BLaER1 (cell line): ENCODE results near the gene COTL1.

ENCODE experiments used
- H3K27ac ChIP-seq: shearing (Covaris generic); formaldehyde crosslinking; 2 replicates; pipeline ENCODE4 v1.8.1; 2022
- H3K27me3 ChIP-seq: shearing (Covaris generic); formaldehyde crosslinking; 2 replicates; pipeline ENCODE4 v1.8.1; 2022
- H3K36me3 ChIP-seq: shearing (Covaris generic); formaldehyde crosslinking; 2 replicates; pipeline ENCODE4 v1.8.1; 2022
- H3K4me1 ChIP-seq: shearing (Covaris generic); formaldehyde crosslinking; 2 replicates; pipeline ENCODE4 v1.8.1; 2022
- H3K4me2 ChIP-seq: shearing (Covaris generic); formaldehyde crosslinking; 2 replicates; pipeline ENCODE4 v1.8.1; 2022
- H3K4me3 ChIP-seq: shearing (Covaris generic); formaldehyde crosslinking; 2 replicates; pipeline ENCODE4 v1.8.1; 2022
- H3K9ac ChIP-seq: shearing (Covaris generic); formaldehyde crosslinking; 2 replicates; pipeline ENCODE4 v1.8.1; 2022
- H3K9me3 ChIP-seq: shearing (Covaris generic); formaldehyde crosslinking; 2 replicates; pipeline ENCODE4 v1.8.1; 2022
- H4K20me1 ChIP-seq: shearing (Covaris generic); formaldehyde crosslinking; 2 replicates; pipeline ENCODE4 v1.8.1; 2022
- Cebpa-rat ChIP-seq: shearing (Covaris generic); IDR thresholded peaks from 2 replicates; pipeline ENCODE4 v1.8.1; 2022

COTL1 gene

DNA sequence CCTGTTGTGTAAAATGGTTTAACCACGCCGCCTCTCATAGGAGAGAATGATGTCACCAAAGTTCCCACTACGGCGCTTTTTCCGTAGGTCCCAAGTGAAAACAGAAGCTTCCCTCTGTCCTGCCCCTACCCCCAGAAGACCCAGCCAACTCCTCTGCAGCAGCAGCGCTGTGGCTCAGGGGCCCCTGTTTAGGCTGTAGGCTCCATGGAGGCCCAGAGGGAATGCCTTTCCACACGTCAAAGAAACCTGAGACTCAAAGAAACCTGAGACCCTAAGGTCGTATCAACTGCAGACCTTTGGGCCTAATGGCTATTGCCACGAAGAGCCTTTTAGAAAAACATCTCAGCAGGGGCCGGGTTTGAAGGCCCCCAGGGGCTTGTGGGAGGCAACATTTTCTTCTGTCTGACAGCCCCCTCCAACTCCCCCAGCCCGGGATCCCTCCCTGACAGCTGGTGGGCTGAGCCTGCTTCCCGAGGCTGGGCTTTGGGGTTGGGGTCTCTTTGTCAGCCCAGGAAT lies 70.3 kb downstream of the COTL1 start:
- H3K9ac ChIP-seq, result peak overlapping the region; percentile 19; the same call in 1 of the 2 replicates
- no peak for TF ChIP-seq Cebpa-rat
- no peak overlapping the region for H3K27ac ChIP-seq
- H3K4me3 ChIP-seq, result no peak overlapping the region
- H3K36me3 ChIP-seq, result no peaks in the 10 kb centered on the region
- H3K4me2 ChIP-seq, result peak overlapping the region; percentile 63
- peaks cover 5% of the 10 kb centered on the region for H3K27me3 ChIP-seq
- peaks cover 71% of the 10 kb centered on the region for H3K4me1 ChIP-seq
- H3K9me3 ChIP-seq, result no peaks in the 10 kb centered on the region
- no peaks in the 10 kb centered on the region for H4K20me1 ChIP-seq

DNA sequence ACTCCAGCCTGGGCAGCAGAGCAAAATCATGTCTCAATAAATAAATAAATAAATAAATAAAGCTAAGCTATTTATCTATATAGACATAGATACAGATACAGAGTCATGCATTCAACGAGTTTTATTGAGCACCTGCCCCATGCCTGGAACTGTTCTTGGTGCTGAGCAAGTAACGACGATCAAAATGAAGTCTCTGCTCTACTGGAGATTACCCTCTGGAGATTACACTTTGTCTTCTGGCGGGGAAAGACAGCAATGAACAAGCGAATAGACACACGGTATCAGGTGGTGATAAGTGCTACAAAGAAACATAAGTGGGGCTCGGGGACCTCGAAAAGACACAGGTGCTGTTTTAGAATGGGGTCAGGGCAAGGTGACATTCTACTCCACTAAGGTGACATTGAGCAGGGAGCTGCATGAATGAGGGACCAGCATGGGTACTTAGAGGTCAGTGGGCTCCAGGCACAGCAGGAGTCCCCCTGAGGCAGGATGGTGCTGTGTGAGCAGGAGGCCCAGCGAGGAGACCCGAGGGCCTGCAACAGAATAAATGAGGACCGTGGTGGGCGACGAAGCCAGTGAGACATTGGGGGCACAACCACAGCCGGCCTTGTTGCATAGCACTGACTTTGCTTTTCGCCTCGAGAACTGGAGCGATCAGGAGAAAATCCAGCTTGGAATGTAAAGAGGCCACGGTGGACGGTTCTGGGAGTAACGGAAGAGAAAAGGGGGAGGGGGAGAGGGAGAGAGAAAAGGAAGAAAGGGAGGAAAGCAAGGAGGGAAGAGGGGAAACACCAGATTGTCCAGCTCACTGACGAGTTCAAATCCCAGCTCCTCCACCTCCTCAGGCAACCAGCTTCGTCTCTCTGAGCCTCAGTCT lies 71.0 kb downstream of the COTL1 start:
- Histone ChIP-seq H3K27ac (no peak overlapping the region), H3K4me1 (peaks cover 66% of the 10 kb centered on the region)
- no peak for TF ChIP-seq Cebpa-rat

DNA sequence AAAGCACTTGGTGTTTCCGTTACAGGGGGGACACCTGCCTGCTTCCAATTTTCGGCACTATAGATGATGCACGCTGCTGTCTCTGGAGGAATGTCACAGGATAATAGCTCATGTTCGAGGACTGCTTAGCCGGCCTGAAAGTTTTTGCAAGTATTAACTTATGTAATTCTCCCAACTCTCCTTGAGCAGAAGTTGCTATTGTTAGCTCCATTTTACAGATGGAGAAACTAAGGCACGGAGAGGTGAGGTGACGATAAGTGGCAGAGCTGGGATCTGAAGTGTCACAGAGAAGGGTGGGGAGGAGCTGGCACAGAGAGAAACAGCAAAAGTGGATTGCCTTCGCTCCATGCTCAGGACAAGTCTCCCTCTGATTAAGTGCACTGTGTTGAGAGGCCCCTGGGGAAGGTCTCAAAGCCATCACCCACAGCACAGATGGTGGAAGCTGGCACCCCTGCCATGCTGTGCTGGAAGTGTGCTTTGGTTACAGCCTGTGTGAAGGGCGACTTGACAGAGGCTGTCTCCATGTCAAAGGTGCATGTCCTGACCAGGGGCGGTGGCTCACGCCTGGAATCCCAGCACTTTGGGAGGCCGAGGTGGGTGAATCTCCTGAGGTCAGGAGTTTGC lies 72.7 kb downstream of the COTL1 start:
- Histone ChIP-seq H3K9ac (no peak overlapping the region), H3K4me3 (no peak overlapping the region)

More for the DNA sequence above, 71.0 kb downstream of the COTL1 start:
- Histone ChIP-seq H3K4me2 (peak overlapping the region; percentile 63), H3K4me3 (no peak overlapping the region), H3K9me3 (no peaks in the 10 kb centered on the region), H3K36me3 (no peaks in the 10 kb centered on the region), H3K9ac (peak overlapping the region; percentile 19; the same call in 1 of the 2 replicates), H4K20me1 (no peaks in the 10 kb centered on the region), H3K27me3 (peaks cover 5% of the 10 kb centered on the region)

DNA sequence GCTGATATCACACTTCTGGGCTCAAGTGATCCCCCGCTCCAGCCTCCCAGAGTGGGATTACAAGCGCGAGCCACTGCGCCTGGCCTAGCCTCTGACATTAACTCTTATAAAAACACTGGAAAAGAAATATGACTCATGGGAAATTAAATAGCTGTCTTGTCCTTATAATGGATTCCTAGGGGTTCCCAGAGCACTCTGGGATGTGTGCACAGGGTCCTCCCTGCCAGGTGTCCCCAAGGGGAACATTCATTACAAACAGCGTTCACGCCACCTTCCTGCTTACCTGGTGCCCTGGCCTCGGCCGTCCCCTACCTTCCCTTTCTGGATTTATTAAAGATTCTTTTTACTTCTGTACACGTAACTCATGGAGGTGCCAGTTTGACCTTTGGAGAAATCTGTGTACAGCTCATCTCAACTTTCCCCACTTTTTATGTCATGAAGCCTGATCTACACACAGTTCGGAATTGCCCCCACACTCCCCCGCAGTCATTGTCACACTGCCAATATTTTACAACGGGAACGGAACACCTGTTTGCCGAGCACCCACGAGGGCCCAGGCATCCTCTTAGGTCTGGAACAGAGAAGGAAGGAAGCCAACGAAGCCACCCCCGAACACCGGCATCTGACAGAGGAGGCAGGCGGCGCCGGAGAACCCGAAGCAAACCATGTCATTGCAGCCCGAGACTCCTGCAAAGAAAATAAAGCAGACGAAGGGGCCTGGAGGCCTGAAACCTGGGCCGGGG lies 73.7 kb downstream of the COTL1 start:
- Histone ChIP-seq H4K20me1 (no peaks in the 10 kb centered on the region), H3K4me2 (peak overlapping the region; percentile 53), H3K9ac (no peak overlapping the region), H3K36me3 (no peaks in the 10 kb centered on the region), H3K27me3 (peaks cover 5% of the 10 kb centered on the region), H3K27ac (no peak overlapping the region), H3K9me3 (no peaks in the 10 kb centered on the region), H3K4me3 (no peak overlapping the region), H3K4me1 (peaks cover 53% of the 10 kb centered on the region)
- TF ChIP-seq Cebpa-rat, result no peak

More for the DNA sequence above, 72.7 kb downstream of the COTL1 start:
- TF ChIP-seq Cebpa-rat, result no peak
- no peak overlapping the region for H3K27ac ChIP-seq
- H3K9me3 ChIP-seq, result no peaks in the 10 kb centered on the region
- peak overlapping the region; percentile 53 for H3K4me2 ChIP-seq
- peaks cover 63% of the 10 kb centered on the region for H3K4me1 ChIP-seq
- peaks cover 5% of the 10 kb centered on the region for H3K27me3 ChIP-seq
- H3K36me3 ChIP-seq, result no peaks in the 10 kb centered on the region
- no peaks in the 10 kb centered on the region for H4K20me1 ChIP-seq

DNA sequence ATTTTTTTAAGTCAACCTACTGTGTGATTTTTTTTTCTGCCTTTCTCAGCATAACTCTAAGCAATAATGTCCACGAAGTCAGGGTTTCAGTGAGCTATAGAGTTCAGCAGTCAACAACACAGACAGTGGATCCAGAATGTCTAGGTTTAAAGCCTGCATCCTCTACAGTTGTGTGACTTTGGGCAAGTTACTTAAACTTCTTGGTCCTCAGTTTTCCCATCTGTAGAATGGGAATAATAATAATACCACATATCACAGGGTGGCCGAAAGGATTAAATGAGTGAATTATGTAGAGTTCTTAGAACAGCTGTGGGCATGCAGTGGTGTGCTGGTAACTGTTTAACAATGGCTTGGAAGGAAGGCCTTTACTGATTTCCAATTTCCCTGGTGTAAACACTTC lies 74.6 kb downstream of the COTL1 start:
- no peak overlapping the region for H3K4me3 ChIP-seq
- H3K9ac ChIP-seq, result no peak overlapping the region
- no peaks in the 10 kb centered on the region for H4K20me1 ChIP-seq
- H3K27ac ChIP-seq, result no peak overlapping the region
- H3K4me2 ChIP-seq, result no peak overlapping the region
- H3K9me3 ChIP-seq, result no peaks in the 10 kb centered on the region
- TF ChIP-seq Cebpa-rat, result no peak
- no peaks in the 10 kb centered on the region for H3K36me3 ChIP-seq
- H3K27me3 ChIP-seq, result peaks cover 5% of the 10 kb centered on the region
- peaks cover 44% of the 10 kb centered on the region for H3K4me1 ChIP-seq

DNA sequence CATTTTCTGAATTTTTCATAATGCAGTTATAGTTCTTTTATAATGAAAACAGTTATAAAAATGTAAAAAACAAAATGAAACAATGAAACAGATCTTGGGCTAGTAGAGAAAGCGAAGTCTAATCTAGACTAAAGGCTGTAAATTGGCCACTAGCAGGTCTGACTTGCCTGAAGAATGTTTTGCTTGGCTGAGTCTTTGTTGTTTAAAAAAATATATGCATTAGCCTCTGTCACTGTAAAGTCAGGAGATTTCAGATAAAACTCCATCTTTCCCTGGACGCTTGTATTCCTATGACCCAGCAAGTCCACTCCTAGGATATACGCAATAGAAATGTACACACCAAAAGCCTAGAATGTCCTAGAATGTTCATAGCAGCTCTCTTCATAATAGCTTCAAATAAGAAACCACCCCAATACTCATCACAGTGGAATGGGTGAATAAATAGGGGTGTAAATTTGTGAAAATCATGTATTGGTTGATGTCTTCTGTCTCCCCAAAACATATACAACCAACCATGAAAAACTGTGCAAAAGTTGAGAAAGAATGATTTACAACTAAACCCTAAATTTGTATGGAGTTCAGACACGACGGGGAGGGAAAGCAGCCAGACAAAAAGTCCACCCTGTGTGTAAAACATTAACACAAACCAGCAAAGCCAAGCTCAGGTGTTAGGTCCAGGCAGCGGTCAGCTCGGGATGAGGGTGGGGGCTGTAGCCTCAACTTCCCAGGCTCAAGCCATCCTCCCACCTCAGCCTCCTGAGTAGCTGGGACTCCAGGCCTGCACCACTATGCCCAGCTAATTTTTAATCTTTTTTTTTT lies 75.7 kb downstream of the COTL1 start:
- Histone ChIP-seq H3K36me3 (no peaks in the 10 kb centered on the region), H3K27me3 (peaks cover 5% of the 10 kb centered on the region), H3K4me2 (no peak overlapping the region), H3K27ac (no peak overlapping the region), H3K4me1 (peaks cover 45% of the 10 kb centered on the region), H3K4me3 (no peak overlapping the region), H3K9me3 (no peaks in the 10 kb centered on the region), H4K20me1 (no peaks in the 10 kb centered on the region), H3K9ac (no peak overlapping the region)
- TF ChIP-seq Cebpa-rat, result no peak

DNA sequence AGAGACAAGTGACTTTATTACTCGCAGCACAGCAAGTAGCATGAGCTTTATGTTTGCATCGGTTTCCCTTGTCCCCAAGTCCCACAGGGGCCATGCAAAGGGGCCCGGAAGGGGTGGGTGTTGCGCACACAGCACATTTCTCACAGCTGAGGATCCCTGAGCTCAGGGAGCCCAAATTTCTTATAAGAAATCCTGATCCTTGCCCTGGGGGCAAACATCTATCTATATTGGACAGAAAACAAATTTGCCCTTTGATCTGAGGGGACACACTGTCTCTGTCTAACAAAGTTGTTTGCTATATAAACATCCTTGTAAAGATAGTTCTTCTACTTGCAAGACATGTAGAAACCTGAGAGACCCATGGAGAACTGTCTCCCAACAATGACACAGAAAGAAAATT lies 77.7 kb downstream of the COTL1 start:
- H4K20me1 ChIP-seq, result no peaks in the 10 kb centered on the region
- H3K9me3 ChIP-seq, result no peaks in the 10 kb centered on the region
- H3K4me2 ChIP-seq, result no peak overlapping the region
- H3K9ac ChIP-seq, result no peak overlapping the region
- peaks cover 5% of the 10 kb centered on the region for H3K27me3 ChIP-seq
- TF ChIP-seq Cebpa-rat, result no peak
- peaks cover 24% of the 10 kb centered on the region for H3K4me1 ChIP-seq
- no peak overlapping the region for H3K27ac ChIP-seq
- H3K36me3 ChIP-seq, result no peaks in the 10 kb centered on the region
- no peak overlapping the region for H3K4me3 ChIP-seq

DNA sequence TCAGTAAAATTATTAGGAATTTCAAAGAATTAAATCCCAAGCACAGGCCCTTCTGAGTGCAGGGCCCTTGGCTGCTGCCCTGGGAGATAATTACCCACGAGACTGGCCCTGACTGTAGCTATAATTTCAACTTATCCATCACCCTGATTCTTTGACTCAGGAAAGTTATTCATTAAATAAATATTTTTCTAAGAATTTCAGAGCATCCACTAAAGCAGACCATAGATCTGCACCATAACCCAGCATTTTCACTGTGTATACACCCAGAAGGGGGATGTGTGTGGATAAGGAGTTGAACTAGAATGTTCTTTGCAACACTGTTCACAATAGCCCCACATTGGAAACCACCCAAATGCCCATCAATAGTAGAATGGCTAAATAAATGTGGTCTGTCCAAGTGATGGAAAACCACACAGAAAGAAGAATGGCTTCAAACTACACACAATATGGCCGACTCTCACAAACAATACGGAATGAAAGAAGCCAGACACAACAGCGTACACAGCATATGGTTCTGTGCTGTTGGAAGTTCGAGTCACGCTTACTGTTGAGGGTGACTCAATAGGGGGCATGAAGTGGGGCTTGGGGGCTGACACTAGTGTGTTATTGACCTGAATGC lies 79.5 kb downstream of the COTL1 start:
- Histone ChIP-seq H3K27me3 (no peaks in the 10 kb centered on the region), H3K27ac (no peak overlapping the region), H3K4me1 (peaks cover 13% of the 10 kb centered on the region), H4K20me1 (no peaks in the 10 kb centered on the region), H3K9me3 (no peaks in the 10 kb centered on the region), H3K4me3 (no peak overlapping the region), H3K4me2 (no peak overlapping the region), H3K9ac (no peak overlapping the region), H3K36me3 (no peaks in the 10 kb centered on the region)
- TF ChIP-seq Cebpa-rat, result no peak
